ENCODE data around the gene CCDC138. TPM values are rescaled to one million over a fixed set of nuclear protein-coding genes. Genes with fewer than 3 reads are reported as not detected.

The CCDC138 gene
- total RNA-seq, 4 donors from 2014 or later = 4.2 to 9.2 (median 6.5) TPM

DNA sequence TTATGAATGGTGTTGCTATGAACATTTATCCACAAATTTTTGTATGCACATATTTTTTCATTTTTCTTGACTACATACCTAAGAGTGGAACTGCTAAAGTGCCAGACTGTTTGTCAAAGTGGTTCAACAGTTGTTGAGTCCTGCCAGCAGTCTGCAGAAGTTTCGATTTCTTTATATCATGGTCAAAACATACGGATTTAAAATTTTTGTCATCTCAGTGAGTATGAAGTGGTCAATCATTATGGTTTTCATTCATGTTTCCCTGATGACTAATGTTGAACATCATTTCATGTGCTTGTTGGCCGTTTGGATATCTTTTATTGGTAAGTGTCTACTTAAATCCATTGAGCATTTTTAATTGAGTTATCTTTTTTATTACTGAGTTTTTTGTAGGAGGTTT, 39.2 kb downstream of the CCDC138 start:
- H3K36me3 ChIP-seq = no peaks in the 10 kb centered on the region
- intact Hi-C loops (cut with DNase I) = no loop called here

DNA sequence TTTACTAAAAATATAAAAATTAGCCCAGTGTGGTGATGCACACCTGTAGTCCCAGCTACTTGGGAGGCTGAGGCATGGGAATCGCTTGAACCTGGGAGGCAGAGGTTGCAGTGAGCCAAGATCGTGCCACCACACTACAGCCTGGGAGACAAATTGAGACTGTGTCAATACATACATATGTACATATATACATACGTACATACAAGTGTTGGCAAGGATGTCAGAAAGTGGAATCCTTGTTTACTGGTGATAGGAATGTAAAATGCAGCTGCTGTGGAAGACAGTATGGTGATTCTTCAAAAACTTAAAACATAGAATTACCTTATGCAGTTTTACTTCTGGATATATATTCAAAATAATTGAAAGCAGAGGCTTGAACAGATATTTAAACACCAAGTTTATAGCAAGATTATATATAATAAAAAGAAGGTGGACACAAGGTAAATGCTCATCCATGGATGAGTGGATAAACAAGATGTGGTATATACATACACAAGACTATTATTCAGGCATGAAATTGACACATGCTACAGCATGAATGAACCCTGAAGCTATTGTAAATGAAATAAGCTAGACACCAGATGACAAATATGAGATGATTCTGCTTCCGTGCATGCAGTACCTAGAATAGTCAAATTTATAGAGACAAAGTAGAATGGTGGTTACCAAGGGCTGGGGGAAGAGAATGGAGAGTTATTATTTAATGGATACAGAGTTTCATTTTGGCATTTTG, 43.2 kb downstream of the CCDC138 start:
- no peaks in the 10 kb centered on the region for H3K27me3 ChIP-seq
- no peaks in the 10 kb centered on the region for H3K9me3 ChIP-seq
- TF ChIP-seq POLR2A (IDR thresholded peaks at IDR 0.05) = no peak
- TF ChIP-seq CTCF (IDR thresholded peaks at IDR 0.05) = no peak
- no peaks in the 10 kb centered on the region for H3K36me3 ChIP-seq
- no peak for DNase-seq
- H3K4me3 ChIP-seq = no peak overlapping the region
- WGBS, 2 donors = 82 to 83% methylated on average over 4 of the region's 4 CpGs
- no peaks in the 10 kb centered on the region for H3K4me1 ChIP-seq
- intact Hi-C loops (cut with DNase I) = no loop called here
- H3K27ac ChIP-seq = no peak overlapping the region

More for the DNA sequence above, 39.2 kb downstream of the CCDC138 start:
- WGBS, 2 donors = 73 to 83% methylated on average over 3 of the region's 3 CpGs
- H3K27me3 ChIP-seq = no peaks in the 10 kb centered on the region
- H3K27ac ChIP-seq = no peak overlapping the region
- no peaks in the 10 kb centered on the region for H3K4me1 ChIP-seq
- TF ChIP-seq POLR2A (IDR thresholded peaks at IDR 0.05) (no peak), CTCF (IDR thresholded peaks at IDR 0.05) (no peak)
- DNase-seq = no peak
- no peak overlapping the region for H3K4me3 ChIP-seq
- H3K9me3 ChIP-seq = peaks cover 0 to under 1% (median 0%) of the 10 kb centered on the region in 3 donors

GRCh38 chr2:108833219-108833618, 46.6 kb downstream of the CCDC138 start:
- DNase-seq = no peak
- TF ChIP-seq POLR2A (IDR thresholded peaks at IDR 0.05) (no peak), CTCF (IDR thresholded peaks at IDR 0.05) (no peak)

GRCh38 chr2:108834620-108835019, 48.0 kb downstream of the CCDC138 start:
- no peak for DNase-seq
- Histone ChIP-seq H3K27me3 (no peaks in the 10 kb centered on the region), H3K36me3 (no peaks in the 10 kb centered on the region), H3K4me1 (no peaks in the 10 kb centered on the region), H3K4me3 (no peak overlapping the region), H3K27ac (no peak overlapping the region), H3K9me3 (peaks cover 0 to 14% (median 0%) of the 10 kb centered on the region in 3 donors)
- TF ChIP-seq POLR2A (IDR thresholded peaks at IDR 0.05) (no peak), CTCF (IDR thresholded peaks at IDR 0.05) (no peak)
- 83 to 85% methylated on average over 3 of the region's 3 CpGs for WGBS, 2 donors
- intact Hi-C loops (cut with DNase I) = no loop called here

More at GRCh38 chr2:108833219-108833618, 46.6 kb downstream of the CCDC138 start:
- Histone ChIP-seq H3K4me3 (no peak overlapping the region), H3K27ac (no peak overlapping the region), H3K9me3 (peaks cover 0 to 8% (median 0%) of the 10 kb centered on the region in 3 donors), H3K27me3 (no peaks in the 10 kb centered on the region), H3K36me3 (no peaks in the 10 kb centered on the region), H3K4me1 (no peaks in the 10 kb centered on the region)
- intact Hi-C loops (cut with DNase I) = no loop called here

- no peak for DNase-seq
- 29 to 43% methylated on average over 1 of the region's 1 CpG for WGBS, 2 donors
- no peaks in the 10 kb centered on the region for H3K36me3 ChIP-seq
- no peaks in the 10 kb centered on the region for H3K27me3 ChIP-seq
- no peak overlapping the region for H3K27ac ChIP-seq
- H3K4me3 ChIP-seq = no peak overlapping the region
- H3K4me1 ChIP-seq = no peaks in the 10 kb centered on the region
- TF ChIP-seq POLR2A (IDR thresholded peaks at IDR 0.05) = no peak
- H3K9me3 ChIP-seq = peaks cover 0 to 18% (median 0%) of the 10 kb centered on the region in 3 donors
- intact Hi-C loops (cut with DNase I) = no loop called here
Measured at GRCh38 chr2:108835040-108835439, 48.5 kb downstream of the CCDC138 start.
